Fibroblast of skin of right quadriceps (primary cell): ENCODE results near the gene MYO5A.
"Not testable (repeated sequence)": the region's sequence is repeated elsewhere in the genome, so short reads cannot be mapped to it uniquely, and the experiment has no call there.

Experiments used
- DNase-seq: peaks from one replicate; pipeline ENCODE4 v3.0.0-alpha.2; 2013

The MYO5A gene

GRCh38 chr15:52324109-52324508 is 204.6 kb downstream of the MYO5A start:
- DNase-seq, result no peak

DNA sequence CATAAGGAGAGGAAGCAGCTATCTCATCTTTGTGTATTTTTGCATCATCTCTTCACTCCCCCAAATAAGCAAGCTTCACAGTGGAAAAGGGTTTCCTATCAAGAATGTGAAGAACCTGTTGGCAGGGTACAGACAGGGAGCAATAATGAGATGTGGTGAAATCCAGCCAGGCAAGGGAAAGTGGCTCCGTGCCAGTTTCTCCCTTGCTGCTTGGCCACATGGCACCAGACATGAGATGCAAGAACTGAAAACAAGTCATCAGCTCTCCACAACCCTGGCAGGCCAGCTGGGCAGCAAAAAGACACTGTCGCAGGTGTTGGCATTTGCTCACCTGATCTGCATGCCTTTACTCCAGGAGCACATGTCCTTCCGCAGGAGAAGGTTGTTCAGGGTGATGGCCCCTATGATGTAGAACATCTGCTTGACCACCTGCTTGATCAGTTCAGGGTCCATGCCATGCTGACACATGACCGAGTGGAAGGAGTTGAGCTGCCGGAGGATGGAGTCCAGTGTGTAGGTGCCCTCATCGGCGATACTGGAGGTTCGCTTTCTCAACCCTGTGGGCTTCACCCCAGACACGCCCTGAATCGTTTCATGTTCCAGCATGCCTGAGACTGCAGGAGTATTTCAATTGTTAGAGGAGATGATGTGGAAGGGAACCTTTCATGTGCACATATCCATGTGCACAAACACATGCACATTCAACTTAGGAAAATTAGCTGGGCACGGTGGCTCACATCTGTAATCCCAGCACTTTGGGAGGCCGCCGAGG is 209.8 kb downstream of the MYO5A start:
- no peak for DNase-seq

DNA sequence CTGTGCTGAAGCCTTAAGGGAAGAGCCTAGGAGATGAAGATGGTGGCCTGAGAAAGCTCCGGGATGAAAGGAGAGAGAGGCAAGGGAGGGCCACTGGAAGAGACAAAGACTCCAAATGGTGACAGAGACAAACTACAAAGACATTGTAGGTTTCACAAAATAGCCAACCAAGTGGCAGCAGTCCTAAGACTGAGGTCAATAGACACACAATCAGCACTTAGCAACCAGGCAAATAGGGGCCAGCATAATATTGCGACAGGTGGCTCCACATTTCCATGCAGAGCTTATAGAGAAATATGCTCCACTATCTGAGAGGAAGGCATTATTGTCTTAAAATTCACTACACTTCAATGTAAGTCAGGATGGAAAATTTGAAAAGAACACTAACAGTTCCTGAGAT is 211.0 kb downstream of the MYO5A start:
- no peak for DNase-seq

- DNase-seq, result no peak
Measured at GRCh38 chr15:52317022-52317421, 211.7 kb downstream of the MYO5A start.

- DNase-seq, result no peak
Measured at GRCh38 chr15:52309154-52309548, 219.5 kb downstream of the MYO5A start.

GRCh38 chr15:52308446-52309153 is 220.1 kb downstream of the MYO5A start:
- no peak for DNase-seq

- DNase-seq, result no peak
Measured at GRCh38 chr15:52307847-52308246, 220.8 kb downstream of the MYO5A start.

DNA sequence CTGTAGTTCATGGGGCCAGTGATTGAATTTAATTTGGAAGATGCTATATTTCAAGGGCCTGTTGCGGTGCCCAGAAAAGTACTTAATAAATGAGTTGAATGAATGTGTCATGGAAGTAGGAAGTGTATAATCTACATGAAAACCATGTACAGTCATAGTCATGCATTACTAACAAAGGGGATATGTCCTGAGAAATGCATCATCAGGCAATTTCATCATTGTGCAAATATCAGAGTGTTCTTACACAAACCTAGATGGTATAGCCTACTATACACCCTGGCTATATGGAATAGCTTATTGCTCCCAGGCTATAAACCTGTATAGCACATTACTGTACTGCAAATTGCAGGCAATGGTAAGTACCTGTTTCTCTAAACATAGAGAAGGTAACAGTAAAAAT is 222.4 kb downstream of the MYO5A start:
- DNase-seq, result peak; percentile 59

DNA sequence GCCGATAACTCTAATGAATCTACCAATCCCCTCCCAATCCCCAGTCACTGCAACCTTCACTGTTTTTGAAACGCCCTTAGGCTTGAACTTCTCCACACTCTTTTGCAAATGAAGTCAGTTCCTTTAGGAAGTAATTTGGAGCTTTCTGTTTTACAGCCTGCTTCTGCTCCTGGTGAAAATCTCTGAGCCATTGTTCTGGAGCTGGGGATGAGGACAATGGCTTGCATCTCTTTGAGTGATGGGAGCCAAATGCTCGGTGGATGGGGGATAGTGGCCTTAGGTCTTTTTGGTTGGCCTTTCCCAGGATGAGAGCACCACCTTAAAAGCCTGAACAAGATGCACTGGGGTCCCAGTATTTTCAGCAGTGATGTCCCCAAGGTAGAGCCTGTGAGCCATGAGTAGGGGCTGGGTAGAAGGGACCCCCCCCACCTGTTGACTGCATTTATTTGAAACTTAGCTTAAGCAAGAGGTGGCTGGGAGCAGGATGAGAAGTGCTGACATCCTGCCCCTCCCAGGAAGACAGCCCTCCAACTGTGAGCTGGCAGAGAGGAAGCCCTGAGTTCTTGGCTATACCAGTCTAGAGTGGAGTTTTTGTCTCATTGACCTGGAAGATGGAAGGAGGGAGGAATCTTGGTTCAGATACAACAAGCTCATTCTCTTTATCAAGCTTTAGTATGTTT is 225.4 kb downstream of the MYO5A start:
- DNase-seq, result no peak

DNA sequence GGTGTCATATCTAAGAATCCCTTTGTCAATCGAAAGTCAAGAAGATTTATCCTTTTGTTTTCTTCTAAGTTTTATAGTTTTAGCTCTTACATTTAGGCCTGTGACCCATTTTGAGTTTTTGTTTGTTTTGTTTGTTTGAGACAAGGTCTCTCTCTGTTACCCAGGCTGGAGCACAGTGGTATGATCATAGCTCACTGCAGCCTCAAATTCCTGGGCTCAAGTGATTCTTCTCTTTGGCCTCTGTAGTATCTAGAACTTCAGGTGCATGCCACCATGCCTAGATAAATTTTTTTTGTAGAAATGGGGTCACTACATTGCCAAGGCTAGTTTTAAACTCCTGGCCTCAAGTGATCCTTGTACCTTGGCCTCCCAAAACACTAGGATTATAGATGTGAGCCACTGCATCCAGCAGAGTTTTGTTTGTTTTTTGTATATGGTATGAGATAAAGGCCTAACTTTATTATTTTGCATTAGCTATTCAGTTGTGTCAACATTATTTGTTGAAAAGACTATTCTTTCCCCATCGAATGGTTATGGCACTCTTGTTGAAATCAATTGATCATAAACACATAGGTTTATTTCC is 227.3 kb downstream of the MYO5A start:
- DNase-seq, result no peak

GRCh38 chr15:52295421-52296001 is 233.2 kb downstream of the MYO5A start, which contains the start of gene MYO5C:
Gene MYO5C (minus strand): TSS chr15:52295804. CDS start chr15:52295636, 168 bp downstream.
- no peak for DNase-seq

DNA sequence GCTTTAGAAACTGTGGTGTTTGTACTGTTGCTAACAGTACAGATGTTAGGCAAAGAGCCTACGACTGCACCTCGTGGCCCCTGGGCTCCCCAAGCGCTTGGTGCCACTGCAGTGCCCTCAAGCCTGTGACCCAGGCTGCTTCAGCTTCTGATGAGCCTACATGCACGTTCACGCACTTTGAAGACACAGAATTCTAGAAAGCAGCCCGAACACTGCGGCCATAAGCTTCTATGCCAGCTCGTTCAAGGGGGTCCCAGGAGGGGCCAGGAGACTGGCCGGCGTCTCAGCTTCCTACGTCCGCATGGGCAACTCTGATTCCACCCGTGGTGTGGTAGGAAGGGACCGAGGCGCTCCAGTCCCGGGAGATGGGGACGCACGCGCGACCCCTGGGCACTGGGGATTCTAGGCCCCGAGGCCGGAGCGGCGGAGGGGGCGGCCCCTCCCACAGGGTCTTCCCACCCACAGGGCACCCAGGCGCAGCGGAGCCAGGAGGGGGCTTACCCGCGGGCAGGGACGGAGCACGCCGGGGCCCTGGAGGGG is 233.7 kb downstream of the MYO5A start:
- no peak for DNase-seq

GRCh38 chr15:52292780-52293392 is 235.8 kb downstream of the MYO5A start:
- no peak for DNase-seq

DNA sequence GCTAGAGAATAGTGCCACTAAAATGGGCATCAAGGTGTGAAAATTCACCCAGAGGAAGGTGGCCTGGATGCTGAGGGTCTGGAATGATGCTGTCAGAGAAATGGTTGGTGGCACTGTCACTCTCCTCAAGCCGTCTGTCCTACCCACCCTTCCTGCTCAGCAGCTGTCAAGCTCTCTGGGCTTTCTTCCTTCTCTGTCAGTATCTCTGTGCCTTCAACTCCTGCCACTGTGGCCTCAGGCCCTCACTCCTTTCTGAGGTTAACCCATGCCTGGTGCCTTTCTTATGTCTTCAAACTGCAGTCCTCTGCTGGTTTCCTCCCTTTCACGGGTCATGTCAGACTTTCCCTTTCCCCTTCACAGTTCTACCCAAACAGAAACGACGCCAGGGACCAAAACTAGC is 237.5 kb downstream of the MYO5A start:
- no peak for DNase-seq

DNA sequence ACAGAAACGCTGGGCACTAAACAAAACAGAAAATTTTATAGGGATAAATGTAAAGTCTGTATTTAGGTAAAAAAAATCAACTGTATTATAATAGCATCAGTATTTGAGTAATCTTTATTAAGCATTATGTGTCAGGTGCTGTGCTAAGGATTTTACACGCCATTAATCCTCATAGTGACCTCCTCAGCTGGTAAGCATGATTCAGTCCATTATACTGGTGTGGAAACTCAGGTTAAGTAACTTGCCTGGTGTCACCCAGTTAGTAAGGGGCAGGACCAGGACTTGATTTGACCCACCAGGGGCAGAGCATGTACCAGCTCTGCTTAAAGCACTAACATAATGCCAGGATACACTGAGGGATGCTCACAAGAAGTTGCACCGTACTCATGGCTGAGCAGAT is 237.9 kb downstream of the MYO5A start:
- DNase-seq, result no peak

DNA sequence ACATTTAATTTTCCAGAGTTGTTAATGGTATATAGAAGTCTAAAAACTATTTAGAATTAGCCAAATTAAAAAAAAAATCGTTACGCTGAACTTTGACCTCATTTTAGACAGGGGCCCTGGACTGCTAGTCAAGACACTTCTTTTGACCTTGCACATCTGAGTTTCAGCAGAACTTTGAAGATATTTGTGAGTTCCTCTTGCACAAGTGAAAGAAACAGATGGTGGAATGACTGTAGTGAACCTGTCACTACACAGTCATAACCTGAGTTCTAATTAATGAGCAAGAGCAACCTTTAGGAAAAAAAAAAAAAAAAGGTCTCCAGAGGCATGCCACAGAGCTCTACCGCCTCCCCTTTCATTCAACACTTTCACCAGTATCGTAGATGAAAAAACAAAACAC is 238.4 kb downstream of the MYO5A start:
- no peak for DNase-seq

DNA sequence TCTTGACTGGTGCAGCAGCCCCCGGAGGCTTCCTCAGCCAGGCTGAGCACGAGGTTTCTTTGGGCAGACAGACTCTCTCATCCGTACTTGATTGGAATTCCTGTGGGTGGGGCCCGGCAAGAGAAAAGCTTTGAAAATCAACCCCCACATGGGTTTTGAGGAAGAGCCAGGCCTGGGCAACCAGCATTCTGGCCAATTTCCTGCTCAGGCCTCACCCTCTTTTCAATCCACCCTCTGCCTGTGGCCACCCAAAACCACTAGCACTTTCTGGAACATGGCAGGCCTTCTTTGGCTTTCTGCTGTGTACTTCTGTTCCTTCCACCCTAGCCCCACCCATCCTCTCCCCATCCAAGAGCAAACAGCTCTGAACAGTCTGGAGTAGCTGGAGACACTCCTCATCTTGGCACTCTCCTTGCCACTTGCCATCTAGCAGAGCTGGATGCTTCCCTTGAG is 239.0 kb downstream of the MYO5A start:
- no peak for DNase-seq

DNA sequence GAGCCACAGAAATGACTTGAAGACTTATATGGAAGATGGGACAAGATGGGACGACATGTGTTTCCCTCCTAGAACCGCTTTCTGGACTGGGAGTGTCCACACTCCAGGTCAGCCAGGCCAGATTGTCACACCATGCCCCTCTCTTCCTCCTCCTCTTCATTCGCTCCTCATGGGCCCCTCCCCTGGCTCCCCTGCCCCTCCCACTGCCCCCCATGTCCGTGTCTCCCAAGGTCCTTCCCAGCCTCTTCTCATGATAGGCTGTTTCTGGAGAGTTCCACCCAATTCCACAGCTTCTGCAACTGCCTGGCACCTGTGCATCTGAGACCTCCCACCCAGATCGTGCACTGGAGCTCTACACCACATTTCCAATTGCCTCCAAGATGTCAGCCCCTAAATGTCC is 239.7 kb downstream of the MYO5A start:
- DNase-seq, result no peak

- DNase-seq, result no peak
Measured at GRCh38 chr15:52288051-52288942, 240.4 kb downstream of the MYO5A start.

DNA sequence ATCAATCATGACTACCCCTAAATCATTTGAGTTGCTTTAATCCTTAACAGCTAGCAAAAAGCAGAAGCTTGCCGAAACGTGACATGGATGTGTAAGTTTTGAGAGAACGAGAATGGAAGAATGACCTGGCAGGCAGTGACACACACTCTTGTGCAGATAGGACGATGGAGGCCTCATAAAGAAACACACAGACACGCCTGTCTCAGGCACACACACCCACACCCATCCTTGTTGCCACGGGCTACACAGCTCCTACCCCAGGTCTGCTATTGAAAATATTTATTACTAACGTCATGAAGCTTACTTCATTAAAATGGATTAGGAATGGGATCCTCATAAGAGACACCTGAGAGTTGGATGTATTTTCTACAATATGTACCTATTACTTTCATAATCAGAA is 241.6 kb downstream of the MYO5A start:
- DNase-seq, result no peak

DNA sequence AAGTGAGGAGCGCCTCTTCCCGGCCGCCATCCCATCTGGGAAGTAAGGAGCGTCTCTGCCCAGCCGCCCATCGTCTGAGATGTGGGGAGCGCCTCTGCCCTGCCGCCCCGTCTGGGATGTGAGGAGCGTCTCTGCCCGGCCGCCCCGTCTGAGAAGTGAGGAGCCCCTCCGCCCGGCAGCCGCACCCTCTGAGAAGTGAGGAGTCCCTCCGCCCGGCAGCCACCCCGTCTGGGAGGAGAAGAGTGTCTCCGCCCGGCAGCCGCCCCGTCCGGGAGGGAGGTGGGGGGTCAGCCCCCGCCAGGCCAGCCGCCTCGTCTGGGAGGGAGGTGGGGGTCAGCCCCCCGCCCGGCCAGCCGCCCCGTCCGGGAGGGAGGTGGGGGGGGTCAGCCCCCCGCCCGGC is 242.7 kb downstream of the MYO5A start:
- DNase-seq, result not testable (repeated sequence)
